Neural cell (in vitro differentiated cells): Measurements from ENCODE around the gene ARHGEF4. TPM values are rescaled to one million over a fixed set of nuclear protein-coding genes. Genes with fewer than 3 reads are reported as not detected.

Experiments used
- H2AFZ ChIP-seq: fragments of 200-600, 300-800 bp; sonication (generic), shearing (Covaris generic); 2 replicates; pipeline ENCODE4 v1.6.0; 2014; ENCODE audit warnings: low read depth, mild to moderate bottlenecking, antibody characterized with exemption, low read length, moderate library complexity
- H3F3A ChIP-seq: fragments of 200-600 bp; shearing (Covaris generic); 2 replicates; pipeline ENCODE4 v1.6.1; 2016; ENCODE audit warnings: mild to moderate bottlenecking, moderate library complexity, mixed read lengths, antibody characterized with exemption, low read length; ENCODE audit not compliant: insufficient read depth, poor library complexity, severe bottlenecking
- H3K27ac ChIP-seq: fragments of 200-600, 300-800 bp; sonication (generic), shearing (Covaris generic); 2 replicates; pipeline ENCODE4 v1.5.1; 2014; ENCODE audit warnings: mild to moderate bottlenecking, low read length, moderate library complexity
- H3K27me3 ChIP-seq: fragments of 300-800, 200-600 bp; sonication (generic), shearing (Covaris generic); 2 replicates; pipeline ENCODE4 v1.6.0; 2014; ENCODE audit warnings: mild to moderate bottlenecking, low read depth, low read length, moderate library complexity; ENCODE audit not compliant: insufficient read depth
- H3K36me3 ChIP-seq: fragments of 300-800, 200-600 bp; sonication (generic), shearing (Covaris generic); 2 replicates; pipeline ENCODE4 v1.5.1; 2014; ENCODE audit warnings: mild to moderate bottlenecking, antibody characterized with exemption, low read length, moderate library complexity; ENCODE audit not compliant: insufficient read depth
- H3K4me2 ChIP-seq: fragments of 300-800, 200-600 bp; sonication (generic), shearing (Covaris generic); 2 replicates; pipeline ENCODE4 v1.6.0; 2014; ENCODE audit warnings: mild to moderate bottlenecking, low read length
- H3K4me3 ChIP-seq: fragments of 300-800, 200-600 bp; sonication (generic), shearing (Covaris generic); 2 replicates; pipeline ENCODE4 v1.5.1; 2014; ENCODE audit warnings: mild to moderate bottlenecking, low read length, moderate library complexity
- H3K79me2 ChIP-seq: fragments of 200-600 bp; shearing (Covaris generic); replicated peaks from 2 replicates; pipeline ENCODE4 v1.6.0; 2014; ENCODE audit warnings: mild to moderate bottlenecking, low read length, moderate library complexity; ENCODE audit not compliant: insufficient read depth
- H3K9ac ChIP-seq: fragments of 300-800, 200-600 bp; sonication (generic), shearing (Covaris generic); 2 replicates; pipeline ENCODE4 v1.6.1; 2016; ENCODE audit warnings: mild to moderate bottlenecking, low read length, mixed read lengths
- H3K9me2 ChIP-seq: fragments of 200-600 bp; shearing (Covaris generic); 2 replicates; pipeline ENCODE4 v1.6.1; 2016; ENCODE audit warnings: mild to moderate bottlenecking, low read length, mixed read lengths; ENCODE audit not compliant: insufficient read depth
- H3K9me3 ChIP-seq: fragments of 200-600, 300-800 bp; sonication (generic), shearing (Covaris generic); 2 replicates; pipeline ENCODE4 v1.6.1; 2016; ENCODE audit warnings: mild to moderate bottlenecking, mixed run types, low read length, moderate library complexity, mixed read lengths
- H4K20me1 ChIP-seq: fragments of 200-600 bp; shearing (Covaris generic); 2 replicates; pipeline ENCODE4 v1.6.1; 2016; ENCODE audit warnings: mild to moderate bottlenecking, mixed run types; ENCODE audit not compliant: insufficient read depth
- CTCF ChIP-seq: fragments of 450-650 bp; IDR thresholded peaks from 2 replicates; pipeline ENCODE4 v1.5.1; 2014; ENCODE audit warnings: antibody characterized with exemption, mild to moderate bottlenecking, moderate library complexity; ENCODE audit not compliant: poor library complexity, severe bottlenecking
- EP300 ChIP-seq: fragments of 450-650 bp; conservative IDR thresholded peaks from 2 replicates; pipeline ENCODE4 v1.6.1; 2014; ENCODE audit warnings: antibody characterized with exemption, mild to moderate bottlenecking, moderate library complexity; ENCODE audit not compliant: poor library complexity, severe bottlenecking
- EZH2 ChIP-seq: fragments of 200-600, 300-800 bp; shearing (Covaris generic), sonication (generic); IDR thresholded peaks from 2 replicates; pipeline ENCODE4 v1.6.1; 2014; ENCODE audit warnings: antibody characterized with exemption, low read length, borderline replicate concordance, mild to moderate bottlenecking; ENCODE audit not compliant: insufficient read depth, poor library complexity, severe bottlenecking
- MXI1 ChIP-seq: fragments of 450-650 bp; conservative IDR thresholded peaks from 2 replicates; pipeline ENCODE4 v1.6.1; 2014; ENCODE audit warnings: antibody characterized with exemption, mild to moderate bottlenecking; ENCODE audit not compliant: poor library complexity, severe bottlenecking
- POLR2AphosphoS5 ChIP-seq: IDR thresholded peaks from 2 replicates; pipeline ENCODE4 v1.6.1; 2012
- RAD21 ChIP-seq: fragments of 450-650 bp; conservative IDR thresholded peaks from 2 replicates; pipeline ENCODE4 v1.6.1; 2014; ENCODE audit warnings: antibody characterized with exemption, mild to moderate bottlenecking, moderate library complexity
- REST ChIP-seq: IDR thresholded peaks from 2 replicates; pipeline ENCODE4 v1.6.1; 2012; ENCODE audit warnings: borderline replicate concordance
- SMC3 ChIP-seq: fragments of 450-650 bp; conservative IDR thresholded peaks from 2 replicates; pipeline ENCODE4 v1.6.1; 2014; ENCODE audit warnings: antibody characterized with exemption, mild to moderate bottlenecking, moderate library complexity; ENCODE audit not compliant: poor library complexity
- TAF1 ChIP-seq: IDR thresholded peaks from 2 replicates; pipeline ENCODE4 v1.6.1; 2012; ENCODE audit warnings: low read depth
- polyA plus RNA-seq: library from polyadenylated mRNA; depleted of rRNA; stranded (reverse); fragments of >200 nt; gene quantifications from 2 replicates; pipeline ENCODE4 v1.2.3, GENCODE V29; 2014

The ARHGEF4 gene
- polyA plus RNA-seq, 1 donor from 2014 or later: 45.9 TPM

- Histone ChIP-seq H3K9ac (no peak overlapping the region), H3K9me2 (no peaks in the 10 kb centered on the region), H3F3A (no peaks in the 10 kb centered on the region), H4K20me1 (no peaks in the 10 kb centered on the region), H3K4me2 (no peak overlapping the region), H3K4me3 (no peak overlapping the region), H3K27ac (no peak overlapping the region), H2AFZ (no peak overlapping the region), H3K79me2 (no peaks in the 10 kb centered on the region), H3K27me3 (no peaks in the 10 kb centered on the region), H3K9me3 (no peaks in the 10 kb centered on the region), H3K36me3 (peaks cover 6% of the 10 kb centered on the region)
- TF ChIP-seq REST: no peak
- no peak for TF ChIP-seq TAF1
Observed at GRCh38 chr2:131046028-131046917, 209.6 kb downstream of the ARHGEF4 start.

GRCh38 chr2:131046918-131047652, 210.4 kb downstream of the ARHGEF4 start:
- H3K27ac ChIP-seq: no peak overlapping the region
- no peaks in the 10 kb centered on the region for H3K27me3 ChIP-seq
- H3K4me2 ChIP-seq: no peak overlapping the region
- no peaks in the 10 kb centered on the region for H3K79me2 ChIP-seq
- H3K9ac ChIP-seq: no peak overlapping the region
- H3K36me3 ChIP-seq: peaks cover 6% of the 10 kb centered on the region
- TF ChIP-seq EZH2: no peak
- TF ChIP-seq RAD21: no peak
- TF ChIP-seq SMC3: no peak
- no peak for TF ChIP-seq MXI1
- TF ChIP-seq POLR2AphosphoS5: no peak
- no peak for TF ChIP-seq CTCF
- no peak for TF ChIP-seq EP300
- no peak for TF ChIP-seq REST
- no peak for TF ChIP-seq TAF1
- no peak overlapping the region for H3K4me3 ChIP-seq
- no peaks in the 10 kb centered on the region for H4K20me1 ChIP-seq
- H3F3A ChIP-seq: no peaks in the 10 kb centered on the region
- no peaks in the 10 kb centered on the region for H3K9me2 ChIP-seq
- H3K9me3 ChIP-seq: no peaks in the 10 kb centered on the region
- no peak overlapping the region for H2AFZ ChIP-seq
